Retinal pigment epithelial cell (primary cell): ENCODE results near the gene RCN1.

Source experiments
- DNase-seq: peaks from one replicate; pipeline ENCODE4 v3.0.0-alpha.2; 2010; ENCODE audit warnings: low read depth
- H3K4me3 ChIP-seq: 2 replicates; pipeline ENCODE4 v1.5.1; 2011; ENCODE audit warnings: mild to moderate bottlenecking, low read length, control low read depth, moderate library complexity
- TF ChIP-seq, protein P1 (sequence below): conservative IDR thresholded peaks from 2 replicates; pipeline ENCODE4 v1.5.1; 2011; ENCODE audit warnings: low read depth, low read length, control low read depth, inconsistent platforms

The RCN1 gene

DNA sequence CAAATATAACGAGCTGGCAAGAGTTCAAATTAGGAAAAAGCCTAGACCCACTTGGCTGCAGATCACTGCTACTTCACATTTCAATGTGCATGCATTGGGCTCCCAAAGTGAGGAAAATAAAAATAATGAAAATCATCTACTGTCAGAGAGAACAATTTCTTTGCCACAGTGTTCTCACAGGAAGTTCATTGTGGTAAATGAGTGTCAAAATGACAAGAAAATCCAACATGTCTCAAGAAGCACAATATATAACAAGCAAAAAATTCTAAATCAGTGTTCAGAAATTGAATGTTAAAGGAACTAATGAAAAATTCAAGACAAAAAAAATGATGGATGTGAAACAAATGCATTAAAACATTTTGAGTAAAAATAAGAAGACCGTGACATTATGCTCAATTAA, 31.3 kb downstream of the RCN1 start:
- DNase-seq: no peak
- TF ChIP-seq, protein P1, sequence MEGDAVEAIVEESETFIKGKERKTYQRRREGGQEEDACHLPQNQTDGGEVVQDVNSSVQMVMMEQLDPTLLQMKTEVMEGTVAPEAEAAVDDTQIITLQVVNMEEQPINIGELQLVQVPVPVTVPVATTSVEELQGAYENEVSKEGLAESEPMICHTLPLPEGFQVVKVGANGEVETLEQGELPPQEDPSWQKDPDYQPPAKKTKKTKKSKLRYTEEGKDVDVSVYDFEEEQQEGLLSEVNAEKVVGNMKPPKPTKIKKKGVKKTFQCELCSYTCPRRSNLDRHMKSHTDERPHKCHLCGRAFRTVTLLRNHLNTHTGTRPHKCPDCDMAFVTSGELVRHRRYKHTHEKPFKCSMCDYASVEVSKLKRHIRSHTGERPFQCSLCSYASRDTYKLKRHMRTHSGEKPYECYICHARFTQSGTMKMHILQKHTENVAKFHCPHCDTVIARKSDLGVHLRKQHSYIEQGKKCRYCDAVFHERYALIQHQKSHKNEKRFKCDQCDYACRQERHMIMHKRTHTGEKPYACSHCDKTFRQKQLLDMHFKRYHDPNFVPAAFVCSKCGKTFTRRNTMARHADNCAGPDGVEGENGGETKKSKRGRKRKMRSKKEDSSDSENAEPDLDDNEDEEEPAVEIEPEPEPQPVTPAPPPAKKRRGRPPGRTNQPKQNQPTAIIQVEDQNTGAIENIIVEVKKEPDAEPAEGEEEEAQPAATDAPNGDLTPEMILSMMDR: no peak
- H3K4me3 ChIP-seq: no peak overlapping the region

DNA sequence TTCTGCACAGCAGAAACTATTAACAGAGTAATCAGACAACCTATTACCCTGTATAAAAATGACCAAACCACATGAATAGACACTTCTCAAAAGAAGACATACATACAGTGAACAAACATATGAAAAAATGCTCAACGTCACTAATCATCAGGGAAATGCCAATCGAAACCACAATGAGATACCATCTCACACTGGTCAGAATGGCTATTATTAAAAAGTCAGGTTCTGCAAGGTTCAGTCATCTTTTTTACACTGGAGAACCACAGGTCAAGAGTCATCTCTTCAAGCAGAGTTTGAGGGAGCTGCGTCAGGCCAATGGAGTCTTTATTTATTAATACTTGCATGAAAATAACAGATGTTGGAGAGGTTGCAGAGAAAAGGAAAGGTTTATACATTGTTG, 40.4 kb downstream of the RCN1 start:
- TF ChIP-seq, protein P1: no peak
- DNase-seq: no peak
- H3K4me3 ChIP-seq: no peak overlapping the region

DNA sequence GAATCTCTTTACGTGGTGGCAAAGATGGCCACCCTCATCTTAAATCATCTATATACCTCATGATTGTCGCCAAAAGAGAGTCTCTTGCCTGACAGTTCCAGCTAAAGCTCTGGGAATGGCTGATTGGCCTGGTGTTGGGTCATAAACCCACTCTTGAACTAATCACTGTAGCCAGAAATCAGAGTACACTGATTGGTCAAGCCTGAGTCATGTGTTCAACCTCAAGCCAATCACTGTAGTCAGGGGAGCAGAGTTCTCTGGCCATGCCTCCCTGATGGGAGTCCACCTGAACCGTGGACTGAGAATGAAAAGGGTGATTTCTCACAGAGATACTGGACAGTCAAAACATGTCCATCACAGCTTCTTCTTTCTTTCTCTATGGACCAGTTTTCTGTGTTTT, 45.8 kb downstream of the RCN1 start:
- TF ChIP-seq, protein P1: no peak
- no peak for DNase-seq
- H3K4me3 ChIP-seq: no peak overlapping the region

DNA sequence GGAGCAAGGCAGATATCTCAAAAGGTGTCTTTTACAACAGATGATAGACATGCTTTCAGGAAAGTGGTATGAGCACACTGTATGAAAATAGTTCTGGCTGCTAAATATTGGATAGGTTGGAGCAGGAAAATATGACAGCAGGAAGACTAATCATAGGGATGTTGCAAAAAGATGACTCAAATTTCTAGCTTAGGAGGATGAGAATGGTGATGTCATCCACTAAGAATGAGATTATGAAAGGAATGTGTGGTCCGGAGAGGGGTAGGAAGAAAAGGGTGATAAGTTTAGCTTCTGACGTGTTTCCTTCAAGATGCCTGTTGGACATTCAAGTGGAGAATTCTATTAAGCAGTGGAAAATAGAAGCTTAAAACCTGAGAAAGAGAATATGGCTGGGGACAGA, 46.4 kb downstream of the RCN1 start:
- H3K4me3 ChIP-seq: no peak overlapping the region
- TF ChIP-seq, protein P1: no peak
- DNase-seq: peak; percentile 65

DNA sequence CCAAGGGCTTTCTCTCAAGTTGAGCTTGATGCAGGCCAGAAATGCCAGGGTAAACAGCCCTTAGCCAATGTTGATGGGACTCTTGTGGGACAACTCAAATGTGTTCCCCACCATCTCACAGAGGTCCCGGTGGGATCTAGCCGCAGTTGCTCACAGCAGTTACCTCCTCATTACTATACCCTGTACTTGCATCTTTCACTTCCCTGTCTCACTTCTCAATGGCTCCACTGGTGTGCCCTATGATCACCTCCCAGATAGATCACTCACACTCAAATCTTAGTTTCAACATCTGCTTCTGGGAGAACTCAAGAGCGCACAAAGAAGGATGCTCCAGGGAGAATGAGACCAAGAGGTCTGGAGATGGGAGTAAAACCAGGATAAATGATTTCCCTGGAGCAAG, 47.0 kb downstream of the RCN1 start:
- no peak overlapping the region for H3K4me3 ChIP-seq
- DNase-seq: no peak
- TF ChIP-seq, protein P1: no peak

DNA sequence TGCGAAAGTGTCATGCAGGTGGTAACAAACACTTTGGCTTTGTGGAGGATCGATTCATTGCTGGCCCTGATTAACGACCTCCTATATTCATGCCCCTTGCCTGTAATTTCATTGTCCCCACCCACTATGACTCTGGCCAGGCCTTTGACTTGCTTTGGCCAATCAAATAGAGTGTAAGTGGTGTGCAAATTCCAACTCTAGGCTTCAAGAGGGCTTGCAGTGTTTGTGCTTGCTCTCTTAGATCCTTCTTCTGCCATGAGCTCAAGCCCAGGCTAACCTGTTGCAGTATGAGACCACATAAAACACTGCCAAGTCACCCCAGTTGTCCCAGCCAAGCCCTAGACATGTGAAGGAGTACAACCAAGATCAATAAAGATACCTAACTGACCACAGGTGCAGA, 48.0 kb downstream of the RCN1 start:
- no peak overlapping the region for H3K4me3 ChIP-seq
- DNase-seq: no peak
- TF ChIP-seq, protein P1: no peak

DNA sequence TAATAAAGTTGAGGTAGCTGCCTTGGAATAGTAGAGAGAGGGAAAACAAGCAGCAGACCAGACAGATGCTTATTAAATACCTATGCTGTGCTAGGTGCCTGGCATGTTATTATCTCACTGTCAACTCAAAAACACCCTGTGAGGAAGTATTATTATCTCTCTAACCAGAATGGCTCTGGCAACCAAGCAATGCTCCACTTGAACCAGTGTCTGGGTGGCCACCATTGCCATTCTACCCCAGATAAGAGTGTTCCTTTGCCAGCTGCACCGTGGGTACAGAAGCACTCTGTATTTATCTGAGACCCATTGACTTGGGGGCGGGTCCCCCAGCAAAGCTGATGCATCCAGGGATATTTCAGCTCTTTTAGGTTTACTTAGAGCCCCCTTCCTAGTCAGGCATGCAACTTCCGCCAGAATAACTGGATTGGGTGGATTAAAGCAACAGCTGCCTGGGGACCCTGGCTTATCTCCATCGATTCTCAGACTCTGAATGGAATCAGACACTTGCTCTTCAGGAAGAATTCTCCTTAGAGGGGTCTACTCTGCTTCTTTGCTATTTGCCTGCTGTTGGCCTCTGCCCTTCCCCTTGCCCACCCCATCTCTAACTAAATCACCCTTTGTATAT, 49.1 kb downstream of the RCN1 start:
- DNase-seq: no peak
- TF ChIP-seq, protein P1: no peak
- no peak overlapping the region for H3K4me3 ChIP-seq
